ENCODE measurements around the gene KCNV2.

Gene KCNV2

GRCh38 chr9:2778816-2779215 is 61.5 kb downstream of the KCNV2 start:
- DNase-seq (ENCODE audit: low read depth in 2 of 2) = no peak
- no peak for TF ChIP-seq CTCF (IDR thresholded peaks at IDR 0.05; ENCODE audit: low read depth, low read length)
- H3K4me3 ChIP-seq (replicated peaks in 1 of 2; ENCODE audit: low read depth in 2 of 2, low read length in 2 of 2) = no peak overlapping the region
